Measurements from ENCODE around the gene PPP2R3C. TPM values are rescaled to one million over a fixed set of nuclear protein-coding genes. Genes with fewer than 3 reads are reported as not detected.

Gene PPP2R3C
- polyA plus RNA-seq, 1 donor from 2014 or later, result 91.4 TPM

GRCh38 chr14:35079742-35080141, 42.0 kb downstream of the PPP2R3C start:
- Histone ChIP-seq H3K27ac (ENCODE audit: low read length) (no peak overlapping the region), H3K27me3 (ENCODE audit: insufficient read depth, low read depth, low read length) (no peaks in the 10 kb centered on the region), H3K9me3 (ENCODE audit: low read length) (no peaks in the 10 kb centered on the region), H4K20me1 (ENCODE audit: insufficient read depth) (no peaks in the 10 kb centered on the region), H3K9ac (ENCODE audit: low read length) (no peak overlapping the region), H3K4me3 (ENCODE audit: low read length) (no peak overlapping the region), H3K79me2 (replicated peaks; ENCODE audit: insufficient read depth, low read length) (no peaks in the 10 kb centered on the region), H3F3A (ENCODE audit: insufficient read depth, low read length, poor library complexity, severe bottlenecking) (no peaks in the 10 kb centered on the region), H3K36me3 (ENCODE audit: insufficient read depth, low read length) (no peaks in the 10 kb centered on the region), H2AFZ (ENCODE audit: low read depth, low read length) (no peak overlapping the region), H3K9me2 (ENCODE audit: insufficient read depth, low read length) (no peaks in the 10 kb centered on the region), H3K4me2 (ENCODE audit: low read length) (no peak overlapping the region)
- TF ChIP-seq POLR2AphosphoS5 (IDR thresholded peaks at IDR 0.05) (no peak), EZH2 (IDR thresholded peaks at IDR 0.05; ENCODE audit: borderline replicate concordance, insufficient read depth, low read length, poor library complexity, severe bottlenecking) (no peak), SMC3 (conservative IDR thresholded peaks at IDR 0.05; ENCODE audit: poor library complexity) (no peak), MXI1 (conservative IDR thresholded peaks at IDR 0.05; ENCODE audit: poor library complexity, severe bottlenecking) (no peak), CTCF (IDR thresholded peaks at IDR 0.05; ENCODE audit: poor library complexity, severe bottlenecking) (no peak), REST (IDR thresholded peaks at IDR 0.05; ENCODE audit: borderline replicate concordance) (no peak), TAF1 (IDR thresholded peaks at IDR 0.05; ENCODE audit: low read depth) (no peak), EP300 (conservative IDR thresholded peaks at IDR 0.05; ENCODE audit: poor library complexity, severe bottlenecking) (no peak), RAD21 (conservative IDR thresholded peaks at IDR 0.05) (no peak)

GRCh38 chr14:35078082-35078481, 43.7 kb downstream of the PPP2R3C start:
- H3K9me3 ChIP-seq (ENCODE audit: low read length), result no peaks in the 10 kb centered on the region
- H3K9me2 ChIP-seq (ENCODE audit: insufficient read depth, low read length), result no peaks in the 10 kb centered on the region
- no peak overlapping the region for H3K4me2 ChIP-seq (ENCODE audit: low read length)
- no peak overlapping the region for H3K4me3 ChIP-seq (ENCODE audit: low read length)
- no peaks in the 10 kb centered on the region for H3K79me2 ChIP-seq (replicated peaks; ENCODE audit: insufficient read depth, low read length)
- no peaks in the 10 kb centered on the region for H3K27me3 ChIP-seq (ENCODE audit: insufficient read depth, low read depth, low read length)
- TF ChIP-seq EZH2 (IDR thresholded peaks at IDR 0.05; ENCODE audit: borderline replicate concordance, insufficient read depth, low read length, poor library complexity, severe bottlenecking) (no peak), REST (IDR thresholded peaks at IDR 0.05; ENCODE audit: borderline replicate concordance) (no peak), SMC3 (conservative IDR thresholded peaks at IDR 0.05; ENCODE audit: poor library complexity) (no peak), MXI1 (conservative IDR thresholded peaks at IDR 0.05; ENCODE audit: poor library complexity, severe bottlenecking) (no peak), TAF1 (IDR thresholded peaks at IDR 0.05; ENCODE audit: low read depth) (no peak), EP300 (conservative IDR thresholded peaks at IDR 0.05; ENCODE audit: poor library complexity, severe bottlenecking) (no peak), CTCF (IDR thresholded peaks at IDR 0.05; ENCODE audit: poor library complexity, severe bottlenecking) (no peak), POLR2AphosphoS5 (IDR thresholded peaks at IDR 0.05) (no peak), RAD21 (conservative IDR thresholded peaks at IDR 0.05) (no peak)
- H2AFZ ChIP-seq (ENCODE audit: low read depth, low read length), result no peak overlapping the region
- no peaks in the 10 kb centered on the region for H3F3A ChIP-seq (ENCODE audit: insufficient read depth, low read length, poor library complexity, severe bottlenecking)
- no peak overlapping the region for H3K9ac ChIP-seq (ENCODE audit: low read length)
- no peaks in the 10 kb centered on the region for H4K20me1 ChIP-seq (ENCODE audit: insufficient read depth)
- no peak overlapping the region for H3K27ac ChIP-seq (ENCODE audit: low read length)
- no peaks in the 10 kb centered on the region for H3K36me3 ChIP-seq (ENCODE audit: insufficient read depth, low read length)
